ENCODE data around the gene CXCL6. TPM values are rescaled to one million over a fixed set of nuclear protein-coding genes. Genes with fewer than 3 reads are reported as not detected.

CXCL6 gene
- total and polyA plus RNA-seq, 4 donors = 4.2 to 21.5 (median 6.4) TPM

Other genes starting within 250 kb of the CXCL6 start
- gene RASSF6, start 216.2 kb upstream of the CXCL6 start, total RNA-seq = 1 to 10 TPM; 2.7 to 7.6 TPM
- 1 to 10 TPM; 1.2 to 1.3 TPM for gene RASSF6, start 216.2 kb upstream of the CXCL6 start, polyA plus RNA-seq
- 100 to 1,000 TPM in 1 of 2 donors, 10 to 100 TPM in 1; 37.4 to 100 TPM for gene CXCL8, start 96.1 kb upstream of the CXCL6 start, total RNA-seq
- gene CXCL8, start 96.1 kb upstream of the CXCL6 start, polyA plus RNA-seq = 100 to 1,000 TPM in 1 of 2 donors, 10 to 100 TPM in 1; 33.8 to 501 TPM
- gene PF4V1, start 16.6 kb downstream of the CXCL6 start, total RNA-seq = not detected
- gene PF4V1, start 16.6 kb downstream of the CXCL6 start, polyA plus RNA-seq = under 1 TPM in 1 of 2 donors, not detected in 1; 0.38 TPM
- gene CXCL1, start 32.7 kb downstream of the CXCL6 start, total RNA-seq = 10 to 100 TPM; 49.4 to 51.7 TPM
- gene CXCL1, start 32.7 kb downstream of the CXCL6 start, polyA plus RNA-seq = 100 to 1,000 TPM in 1 of 2 donors, 10 to 100 TPM in 1; 43.5 to 445 TPM
- gene PF4, start 145.3 kb downstream of the CXCL6 start, total RNA-seq = 1 to 10 TPM; 2.1 to 8.5 TPM
- gene PF4, start 145.3 kb downstream of the CXCL6 start, polyA plus RNA-seq = 10 to 100 TPM in 1 of 2 donors, 1 to 10 TPM in 1; 1.5 to 15.7 TPM
- 10 to 100 TPM in 1 of 2 donors, 1 to 10 TPM in 1; 2.5 to 43.5 TPM for gene PPBP, start 151.5 kb downstream of the CXCL6 start, total RNA-seq
- gene PPBP, start 151.5 kb downstream of the CXCL6 start, polyA plus RNA-seq = 10 to 100 TPM in 1 of 2 donors, 1 to 10 TPM in 1; 1.9 to 12.3 TPM
- gene CXCL5, start 162.0 kb downstream of the CXCL6 start, total RNA-seq = 10 to 100 TPM; 48.5 to 52.8 TPM
- 10 to 100 TPM in 1 of 2 donors, 1 to 10 TPM in 1; 1.6 to 32.0 TPM for gene CXCL5, start 162.0 kb downstream of the CXCL6 start, polyA plus RNA-seq
- 10 to 100 TPM in 1 of 2 donors, 1 to 10 TPM in 1; 9.4 to 37.0 TPM for gene CXCL3, start 202.0 kb downstream of the CXCL6 start, total RNA-seq
- gene CXCL3, start 202.0 kb downstream of the CXCL6 start, polyA plus RNA-seq = 10 to 100 TPM; 11.3 to 77.7 TPM

Measured in lung (tissue), 4 donors.